Kidney (tissue), 14 donors: ENCODE data around the gene STAT2. TPM values are rescaled to one million over a fixed set of nuclear protein-coding genes. Genes with fewer than 3 reads are reported as not detected.

Experiments
- DNase-seq, 5 donors: peaks; one replicate each; pipeline ENCODE4 v3.0.0-alpha.2; 2013 to 2020
- FAIRE-seq: peaks from 2 replicates; lab custom pipeline; 2012; peaks lifted over from hg19 to GRCh38; lab: Jason Lieb, UNC
- H3K27ac ChIP-seq, 2 donors: one replicate each; pipeline ENCODE4 v1.7.0; 2013; ENCODE audit warnings: low read depth in 2 of 2, low read length in 2 of 2, inconsistent platforms in 1 of 2
- H3K27me3 ChIP-seq: one replicate; pipeline ENCODE4 v1.7.1; 2013; ENCODE audit warnings: low read length, inconsistent platforms; ENCODE audit not compliant: control insufficient read depth, insufficient read depth
- H3K36me3 ChIP-seq, 3 donors: one replicate each; pipeline versions ENCODE4 v1.7.0 to v1.7.1; 2013; ENCODE audit warnings: low read length in 3 of 3, control low read depth in 1 of 3, inconsistent platforms in 1 of 3; ENCODE audit not compliant: insufficient read depth in 3 of 3, control insufficient read depth in 2 of 3
- H3K4me1 ChIP-seq, 3 donors: one replicate each; pipeline versions ENCODE4 v1.7.0 to v1.7.1; 2013; ENCODE audit warnings: low read length in 3 of 3, inconsistent platforms in 1 of 3, low read depth in 1 of 3; ENCODE audit not compliant: control insufficient read depth in 2 of 3, insufficient read depth in 2 of 3
- H3K4me3 ChIP-seq, 3 donors: one replicate each; pipeline versions ENCODE4 v1.7.0 to v1.8.1; 2013; ENCODE audit warnings: low read length in 3 of 3, control low read depth in 1 of 3, inconsistent platforms in 1 of 3
- H3K9ac ChIP-seq, 3 donors: one replicate each; pipeline versions ENCODE4 v1.7.0 to v1.7.1; 2013; ENCODE audit warnings: low read length in 3 of 3, control low read depth in 1 of 3, inconsistent platforms in 1 of 3
- H3K9me3 ChIP-seq, 3 donors: one replicate each; pipeline versions ENCODE4 v1.7.0 to v1.7.1; 2013; ENCODE audit warnings: low read length in 3 of 3, control low read depth in 1 of 3, inconsistent platforms in 1 of 3; ENCODE audit not compliant: control insufficient read depth in 2 of 3, insufficient read depth in 1 of 3
- intact Hi-C: fragments of 100-400 bp; cut with DNase I; formaldehyde crosslinking; loops from one replicate; pipeline ENCODE4 v1.11.1; 2022
- polyA plus RNA-seq: library from polyadenylated mRNA; stranded (reverse); fragments of 350-450 nt; fragmentation: Illumina TruSeq; extraction: RNeasy Lipid Tissue Mini Kit (QIAGEN cat#74804); gene quantifications from one replicate; pipeline ENCODE4 v1.2.3, GENCODE V29; 2014; ENCODE audit warnings: low read depth, low replicate concordance; ENCODE audit not compliant: insufficient read depth
- total RNA-seq: library from RNA; stranded (reverse); fragmentation: NEBNext Ultra II Directional; extraction: Animal tissue kit (Norgen Biotek cat#: 25700); gene quantifications from one replicate; pipeline ENCODE4 v1.2.1, GENCODE V29; 2021
- TF ChIP-seq, protein P1 (sequence below): IDR thresholded peaks from 3 replicates; pipeline ENCODE4 v1.5.1; 2012; ENCODE audit warnings: mild to moderate bottlenecking, moderate library complexity, borderline replicate concordance; ENCODE audit not compliant: insufficient read depth; ENCODE audit errors: extremely low read depth
- donor health status: control.
- donor health status: control.
- donor health status: control.
- donor health status: control.
- donor health status: control.
- donor health status: DM: yes; HTN: yes; CAD: no.
- donor health status: Normal renal cell carcinoma (clear cell type).

STAT2 gene
- total and polyA plus RNA-seq, 2 donors from 2014 or later: 27.2 to 120 TPM

- H3K4me1 ChIP-seq: peaks cover 0 to 7% (median 6%) of the 10 kb centered on the region in 3 donors
- no peaks in the 10 kb centered on the region for H3K27me3 ChIP-seq
- intact Hi-C loops: no loop called here
- TF ChIP-seq, protein P1, sequence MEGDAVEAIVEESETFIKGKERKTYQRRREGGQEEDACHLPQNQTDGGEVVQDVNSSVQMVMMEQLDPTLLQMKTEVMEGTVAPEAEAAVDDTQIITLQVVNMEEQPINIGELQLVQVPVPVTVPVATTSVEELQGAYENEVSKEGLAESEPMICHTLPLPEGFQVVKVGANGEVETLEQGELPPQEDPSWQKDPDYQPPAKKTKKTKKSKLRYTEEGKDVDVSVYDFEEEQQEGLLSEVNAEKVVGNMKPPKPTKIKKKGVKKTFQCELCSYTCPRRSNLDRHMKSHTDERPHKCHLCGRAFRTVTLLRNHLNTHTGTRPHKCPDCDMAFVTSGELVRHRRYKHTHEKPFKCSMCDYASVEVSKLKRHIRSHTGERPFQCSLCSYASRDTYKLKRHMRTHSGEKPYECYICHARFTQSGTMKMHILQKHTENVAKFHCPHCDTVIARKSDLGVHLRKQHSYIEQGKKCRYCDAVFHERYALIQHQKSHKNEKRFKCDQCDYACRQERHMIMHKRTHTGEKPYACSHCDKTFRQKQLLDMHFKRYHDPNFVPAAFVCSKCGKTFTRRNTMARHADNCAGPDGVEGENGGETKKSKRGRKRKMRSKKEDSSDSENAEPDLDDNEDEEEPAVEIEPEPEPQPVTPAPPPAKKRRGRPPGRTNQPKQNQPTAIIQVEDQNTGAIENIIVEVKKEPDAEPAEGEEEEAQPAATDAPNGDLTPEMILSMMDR: peak; percentile 43
- H3K9me3 ChIP-seq: no peaks in the 10 kb centered on the region
- FAIRE-seq (peak; percentile 45), DNase-seq (peak; percentile 97 to 99 (median 98))
- H3K36me3 ChIP-seq: no peaks in the 10 kb centered on the region
- peak within 1 kb of the TSS; percentile 73 to 92 (median 85) for H3K9ac ChIP-seq
- H3K27ac ChIP-seq: peak within 1 kb of the TSS; percentile 88 to 97
- peak within 1 kb of the TSS; percentile 80 to 93 (median 87) for H3K4me3 ChIP-seq
Observed at GRCh38 chr12:56333679-56334489, 26.0 kb downstream of the STAT2 start, which contains the start of gene PAN2. PAN2 (minus strand) TSS chr12:56334000; CDS start chr12:56333094, 906 bp downstream.

DNA sequence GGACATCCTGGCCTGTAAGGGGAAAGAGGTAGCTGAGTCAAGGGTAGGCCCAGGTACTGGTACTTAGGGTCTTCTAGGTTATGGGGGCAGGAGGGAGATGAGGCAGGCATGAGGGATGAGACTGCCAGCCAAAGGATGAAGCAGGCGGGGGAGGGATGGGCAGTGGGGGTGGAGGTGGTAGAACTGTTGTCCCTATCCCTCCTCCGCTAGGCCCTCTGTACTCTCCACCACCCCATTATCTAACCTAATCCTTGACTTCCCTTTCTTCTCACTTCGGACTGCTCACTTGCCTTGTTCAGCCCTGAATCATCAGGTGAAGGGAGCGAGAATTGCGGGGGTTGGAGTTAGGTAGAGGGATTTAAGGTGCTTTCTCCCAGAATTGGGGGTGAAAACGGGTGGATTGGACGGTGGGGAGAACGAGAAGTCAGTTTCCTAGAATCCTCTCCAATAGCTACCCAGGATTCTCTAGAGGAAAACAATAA, 26.7 kb downstream of the STAT2 start:
- DNase-seq (no peak), FAIRE-seq (no peak)
- H3K9me3 ChIP-seq: no peaks in the 10 kb centered on the region
- TF ChIP-seq, protein P1: no peak
- no peaks in the 10 kb centered on the region for H3K36me3 ChIP-seq
- H3K27me3 ChIP-seq: no peaks in the 10 kb centered on the region
- peak overlapping the region; percentile 80 to 93 (median 87) for H3K4me3 ChIP-seq
- peaks cover 0 to 7% (median 6%) of the 10 kb centered on the region in 3 donors for H3K4me1 ChIP-seq
- peak overlapping the region; percentile 73 to 91 (median 85) for H3K9ac ChIP-seq
- H3K27ac ChIP-seq: peak overlapping the region; percentile 88 to 97
- intact Hi-C loops: no loop called here

- Histone ChIP-seq H3K9me3 (no peaks in the 10 kb centered on the region), H3K4me3 (peak overlapping the region; percentile 80 to 93 (median 87)), H3K4me1 (peaks cover 0 to 7% (median 6%) of the 10 kb centered on the region in 3 donors), H3K9ac (peak overlapping the region in 2 of 3 donors; percentile 73 to 91), H3K27me3 (no peaks in the 10 kb centered on the region), H3K36me3 (peaks cover 0 to 5% (median 3%) of the 10 kb centered on the region in 3 donors), H3K27ac (peak overlapping the region; percentile 88 to 97)
- TF ChIP-seq, protein P1: no peak
- FAIRE-seq (no peak), DNase-seq (no peak)
- intact Hi-C loops: no loop called here
Observed at GRCh38 chr12:56332512-56333196, 27.3 kb downstream of the STAT2 start.
